LNCaP clone FGC (cell line): Measurements from ENCODE around the gene GNAO1.

ENCODE experiments used
- DNase-seq: peaks from one replicate; pipeline ENCODE4 v3.0.0-alpha.2; 2011; ENCODE audit warnings: low read depth
- H3K4me3 ChIP-seq: 2 replicates; pipeline ENCODE4 v1.5.1; 2011; ENCODE audit warnings: mild to moderate bottlenecking, low read depth, low read length, control low read depth
- TF ChIP-seq, protein P1 (sequence below): IDR thresholded peaks from 2 replicates; pipeline ENCODE4 v1.5.1; 2012; ENCODE audit warnings: mild to moderate bottlenecking; ENCODE audit not compliant: control insufficient read depth, insufficient read depth; ENCODE audit errors: extremely low read depth

GNAO1 gene

DNA sequence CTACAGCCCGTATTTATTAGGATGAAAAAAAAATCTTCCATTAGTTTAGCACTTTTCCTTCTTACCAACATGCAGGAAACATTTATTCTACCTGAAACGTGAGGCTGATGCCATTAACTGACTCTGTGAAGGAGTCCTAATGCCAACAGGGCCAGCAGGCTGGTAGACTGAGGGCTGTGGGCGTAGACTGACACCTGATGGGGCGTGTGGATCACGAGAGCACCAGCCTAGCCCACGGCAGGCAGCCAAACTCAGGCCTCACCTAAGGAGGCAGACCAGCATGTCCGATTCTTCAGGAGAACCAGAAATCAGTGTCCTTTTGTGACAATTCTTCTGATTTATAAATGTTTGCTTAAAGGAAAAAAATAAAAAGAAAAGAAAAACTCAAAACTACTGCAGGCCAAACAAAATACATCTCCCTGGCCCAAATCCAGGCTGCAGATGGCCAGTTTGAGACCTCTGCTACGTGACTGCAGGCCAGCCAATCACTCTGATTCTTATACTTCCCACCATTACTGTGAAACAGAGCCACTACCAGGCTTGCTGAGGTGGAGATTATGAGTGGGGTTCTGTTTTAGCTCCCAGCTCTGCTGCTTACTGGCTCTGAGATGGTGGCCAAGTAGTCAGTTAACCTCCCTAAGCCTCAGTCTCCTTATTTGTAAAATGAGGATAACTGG is 66.5 kb downstream of the GNAO1 start:
- TF ChIP-seq, protein P1, sequence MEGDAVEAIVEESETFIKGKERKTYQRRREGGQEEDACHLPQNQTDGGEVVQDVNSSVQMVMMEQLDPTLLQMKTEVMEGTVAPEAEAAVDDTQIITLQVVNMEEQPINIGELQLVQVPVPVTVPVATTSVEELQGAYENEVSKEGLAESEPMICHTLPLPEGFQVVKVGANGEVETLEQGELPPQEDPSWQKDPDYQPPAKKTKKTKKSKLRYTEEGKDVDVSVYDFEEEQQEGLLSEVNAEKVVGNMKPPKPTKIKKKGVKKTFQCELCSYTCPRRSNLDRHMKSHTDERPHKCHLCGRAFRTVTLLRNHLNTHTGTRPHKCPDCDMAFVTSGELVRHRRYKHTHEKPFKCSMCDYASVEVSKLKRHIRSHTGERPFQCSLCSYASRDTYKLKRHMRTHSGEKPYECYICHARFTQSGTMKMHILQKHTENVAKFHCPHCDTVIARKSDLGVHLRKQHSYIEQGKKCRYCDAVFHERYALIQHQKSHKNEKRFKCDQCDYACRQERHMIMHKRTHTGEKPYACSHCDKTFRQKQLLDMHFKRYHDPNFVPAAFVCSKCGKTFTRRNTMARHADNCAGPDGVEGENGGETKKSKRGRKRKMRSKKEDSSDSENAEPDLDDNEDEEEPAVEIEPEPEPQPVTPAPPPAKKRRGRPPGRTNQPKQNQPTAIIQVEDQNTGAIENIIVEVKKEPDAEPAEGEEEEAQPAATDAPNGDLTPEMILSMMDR, result no peak
- no peak overlapping the region for H3K4me3 ChIP-seq
- no peak for DNase-seq

GRCh38 chr16:56258508-56259424 is 67.5 kb downstream of the GNAO1 start:
- DNase-seq, result no peak
- TF ChIP-seq, protein P1, result no peak
- no peak overlapping the region for H3K4me3 ChIP-seq

- TF ChIP-seq, protein P1, result no peak
- DNase-seq, result no peak
- no peak overlapping the region for H3K4me3 ChIP-seq
Observed at GRCh38 chr16:56259425-56259779, 68.1 kb downstream of the GNAO1 start.

- DNase-seq, result no peak
- no peak overlapping the region for H3K4me3 ChIP-seq
- TF ChIP-seq, protein P1, result no peak
Observed at GRCh38 chr16:56260378-56261160, 69.3 kb downstream of the GNAO1 start.

DNA sequence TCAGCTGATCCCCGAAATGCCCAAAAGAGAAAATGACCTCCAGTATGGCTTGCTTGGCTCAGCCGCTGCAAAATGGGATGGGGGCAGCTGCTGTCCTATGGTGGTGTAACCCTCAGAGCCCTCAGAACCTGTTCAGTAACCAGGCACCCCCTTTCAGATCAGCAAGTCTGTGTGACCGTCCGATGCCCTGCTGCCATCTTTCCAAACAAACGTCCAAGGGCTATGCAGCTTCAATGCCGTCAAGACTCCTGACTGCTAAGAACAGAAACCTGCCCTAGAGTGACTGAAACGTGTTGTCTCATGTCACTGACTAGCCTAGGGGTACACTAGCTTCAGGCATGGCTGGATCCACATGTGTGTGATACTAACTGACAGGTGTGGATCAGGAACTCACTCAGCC is 70.4 kb downstream of the GNAO1 start:
- DNase-seq, result no peak
- TF ChIP-seq, protein P1, result no peak
- H3K4me3 ChIP-seq, result no peak overlapping the region

- no peak overlapping the region for H3K4me3 ChIP-seq
- no peak for DNase-seq
- TF ChIP-seq, protein P1, result no peak
Observed at GRCh38 chr16:56262148-56262547, 70.9 kb downstream of the GNAO1 start.
